Uterus (tissue), 2 donors: Measurements from ENCODE around the gene MPG.

Experiments used
- POLR2A ChIP-seq, 2 donors: fragments of 450-650 bp; IDR thresholded peaks; one replicate each; pipeline ENCODE4 v1.6.1; 2016; ENCODE audit warnings: antibody characterized with exemption in 2 of 2, mild to moderate bottlenecking in 1 of 2, moderate library complexity in 1 of 2
- TF ChIP-seq, protein P1 (sequence below), 4 experiments: fragments of 200-600 bp in 2 of 4; fragments of 450-650 bp in 2 of 4; sonication (generic) in 2 of 4; IDR thresholded peaks; one replicate each; pipeline ENCODE4 v1.5.1; 2016 to 2019; ENCODE audit warnings: antibody characterized with exemption in 4 of 4, mild to moderate bottlenecking in 2 of 4, moderate library complexity in 1 of 4

DNA sequence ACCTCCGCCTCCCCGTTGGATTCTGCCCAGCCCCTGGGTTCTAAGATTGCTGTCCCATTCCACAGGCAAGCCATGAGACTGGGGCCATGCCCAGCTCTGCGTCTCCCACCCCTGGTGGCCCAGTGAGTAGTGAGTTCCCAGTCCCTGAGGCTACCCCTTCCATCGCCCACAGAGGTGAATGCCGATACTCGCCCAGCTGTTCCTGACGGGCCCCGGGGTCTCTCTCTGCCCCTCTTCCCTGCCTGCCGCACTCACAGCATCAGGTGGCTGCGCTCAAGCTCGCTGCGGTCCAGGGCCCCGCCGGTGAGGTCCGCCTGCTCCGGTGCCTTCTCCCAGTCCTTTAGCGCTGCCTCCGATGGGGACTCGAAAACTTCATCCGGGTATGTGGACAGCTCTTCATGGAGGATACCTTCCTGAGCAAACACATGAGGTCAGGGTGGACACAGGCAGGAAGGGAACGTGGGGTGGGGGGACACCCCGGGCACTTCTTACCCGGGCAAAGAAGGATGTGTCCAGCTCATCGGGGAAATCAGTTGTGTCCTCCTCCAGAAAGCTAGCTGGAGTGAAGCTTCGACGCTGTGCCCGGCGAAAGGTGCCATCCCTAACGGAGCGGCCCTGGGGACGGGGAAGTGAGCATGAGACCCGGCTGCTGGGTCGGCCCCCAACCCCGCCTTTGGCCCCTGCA lies 15.6 kb upstream of the MPG start:
- TF ChIP-seq, protein P1, sequence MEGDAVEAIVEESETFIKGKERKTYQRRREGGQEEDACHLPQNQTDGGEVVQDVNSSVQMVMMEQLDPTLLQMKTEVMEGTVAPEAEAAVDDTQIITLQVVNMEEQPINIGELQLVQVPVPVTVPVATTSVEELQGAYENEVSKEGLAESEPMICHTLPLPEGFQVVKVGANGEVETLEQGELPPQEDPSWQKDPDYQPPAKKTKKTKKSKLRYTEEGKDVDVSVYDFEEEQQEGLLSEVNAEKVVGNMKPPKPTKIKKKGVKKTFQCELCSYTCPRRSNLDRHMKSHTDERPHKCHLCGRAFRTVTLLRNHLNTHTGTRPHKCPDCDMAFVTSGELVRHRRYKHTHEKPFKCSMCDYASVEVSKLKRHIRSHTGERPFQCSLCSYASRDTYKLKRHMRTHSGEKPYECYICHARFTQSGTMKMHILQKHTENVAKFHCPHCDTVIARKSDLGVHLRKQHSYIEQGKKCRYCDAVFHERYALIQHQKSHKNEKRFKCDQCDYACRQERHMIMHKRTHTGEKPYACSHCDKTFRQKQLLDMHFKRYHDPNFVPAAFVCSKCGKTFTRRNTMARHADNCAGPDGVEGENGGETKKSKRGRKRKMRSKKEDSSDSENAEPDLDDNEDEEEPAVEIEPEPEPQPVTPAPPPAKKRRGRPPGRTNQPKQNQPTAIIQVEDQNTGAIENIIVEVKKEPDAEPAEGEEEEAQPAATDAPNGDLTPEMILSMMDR (IDR thresholded peaks at IDR 0.05): no peak
- no peak for TF ChIP-seq POLR2A (IDR thresholded peaks at IDR 0.05)
